RWPE2 (cell line): ENCODE measurements around the gene HPGDS.

Source experiments
- ATAC-seq: fragments of 200-7000 bp; cut with Tn5 transposase; 3 replicates; pipeline ENCODE4 v1.9.1; 2021; ENCODE audit warnings: low read depth
- DNase-seq: peaks from one replicate; pipeline ENCODE4 v3.0.0-alpha.2; 2020; ENCODE audit warnings: low spot score
- H3K27ac ChIP-seq: fragments of 450-650 bp; 2 replicates; pipeline ENCODE4 v1.5.1; 2017; ENCODE audit warnings: mild to moderate bottlenecking; ENCODE audit not compliant: poor library complexity, severe bottlenecking
- H3K27me3 ChIP-seq: fragments of 250-450 bp; sonication (Bioruptor Pico); 2 replicates; pipeline ENCODE4 v1.5.1; 2021; ENCODE audit warnings: mild to moderate bottlenecking, moderate library complexity; ENCODE audit not compliant: insufficient read depth, poor library complexity, severe bottlenecking
- H3K36me3 ChIP-seq: fragments of 250-450 bp; sonication (Bioruptor Pico); 2 replicates; pipeline ENCODE4 v1.5.1; 2020; ENCODE audit warnings: low read depth, mild to moderate bottlenecking, moderate library complexity
- H3K4me1 ChIP-seq: fragments of 250-450 bp; sonication (Bioruptor Pico); 2 replicates; pipeline ENCODE4 v1.5.1; 2021; ENCODE audit warnings: mild to moderate bottlenecking, moderate library complexity; ENCODE audit not compliant: insufficient read depth, poor library complexity, severe bottlenecking
- H3K4me3 ChIP-seq: fragments of 250-450 bp; sonication (Bioruptor Pico); 2 replicates; pipeline ENCODE4 v1.5.1; 2021; ENCODE audit warnings: mild to moderate bottlenecking, moderate library complexity; ENCODE audit not compliant: severe bottlenecking
- H3K9me3 ChIP-seq: fragments of 250-450 bp; sonication (Bioruptor Pico); 2 replicates; pipeline ENCODE4 v1.5.1; 2021; ENCODE audit warnings: mild to moderate bottlenecking, moderate library complexity; ENCODE audit not compliant: severe bottlenecking
- TF ChIP-seq, protein P1 (sequence below): fragments of 450-650 bp; IDR thresholded peaks from one replicate; pipeline ENCODE4 v1.5.1; 2017; ENCODE audit warnings: mild to moderate bottlenecking, moderate library complexity; ENCODE audit not compliant: poor library complexity, severe bottlenecking

The HPGDS gene

DNA sequence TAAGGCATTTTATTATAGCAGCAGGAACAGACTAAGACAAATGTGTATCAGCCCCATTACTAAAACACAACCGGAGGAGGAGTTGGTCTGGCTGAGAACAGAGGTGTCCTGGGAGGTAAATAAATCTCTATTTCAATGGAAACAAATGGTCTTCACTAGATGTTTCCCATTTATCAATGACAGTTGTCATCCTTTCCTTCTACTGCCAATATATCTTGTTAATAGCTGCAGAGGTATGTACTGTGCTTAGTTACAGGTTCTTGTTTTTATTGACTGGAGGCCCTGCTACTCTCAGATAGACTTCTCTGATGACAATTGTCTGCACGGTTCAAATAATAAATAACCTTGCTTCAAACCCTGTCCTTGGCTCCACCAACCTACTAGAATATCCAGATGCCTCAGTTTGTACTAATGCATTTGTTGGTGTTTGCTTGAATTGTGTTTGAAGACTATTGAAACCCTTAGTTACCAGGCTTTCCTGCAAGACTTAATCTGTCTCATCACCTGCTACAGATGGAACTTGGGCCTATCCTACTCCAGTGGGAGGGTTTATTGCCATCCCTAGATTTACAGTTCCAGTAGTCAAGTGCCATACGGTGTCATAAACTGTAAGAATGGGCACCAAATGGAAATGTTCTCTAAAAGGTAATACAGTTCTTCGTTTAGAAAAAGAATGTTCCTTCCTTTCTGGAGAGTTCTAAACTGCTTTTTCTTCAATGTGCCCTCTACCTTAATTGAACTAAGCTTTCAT is 29.8 kb upstream of the HPGDS start:
- TF ChIP-seq, protein P1, sequence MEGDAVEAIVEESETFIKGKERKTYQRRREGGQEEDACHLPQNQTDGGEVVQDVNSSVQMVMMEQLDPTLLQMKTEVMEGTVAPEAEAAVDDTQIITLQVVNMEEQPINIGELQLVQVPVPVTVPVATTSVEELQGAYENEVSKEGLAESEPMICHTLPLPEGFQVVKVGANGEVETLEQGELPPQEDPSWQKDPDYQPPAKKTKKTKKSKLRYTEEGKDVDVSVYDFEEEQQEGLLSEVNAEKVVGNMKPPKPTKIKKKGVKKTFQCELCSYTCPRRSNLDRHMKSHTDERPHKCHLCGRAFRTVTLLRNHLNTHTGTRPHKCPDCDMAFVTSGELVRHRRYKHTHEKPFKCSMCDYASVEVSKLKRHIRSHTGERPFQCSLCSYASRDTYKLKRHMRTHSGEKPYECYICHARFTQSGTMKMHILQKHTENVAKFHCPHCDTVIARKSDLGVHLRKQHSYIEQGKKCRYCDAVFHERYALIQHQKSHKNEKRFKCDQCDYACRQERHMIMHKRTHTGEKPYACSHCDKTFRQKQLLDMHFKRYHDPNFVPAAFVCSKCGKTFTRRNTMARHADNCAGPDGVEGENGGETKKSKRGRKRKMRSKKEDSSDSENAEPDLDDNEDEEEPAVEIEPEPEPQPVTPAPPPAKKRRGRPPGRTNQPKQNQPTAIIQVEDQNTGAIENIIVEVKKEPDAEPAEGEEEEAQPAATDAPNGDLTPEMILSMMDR: no peak

DNA sequence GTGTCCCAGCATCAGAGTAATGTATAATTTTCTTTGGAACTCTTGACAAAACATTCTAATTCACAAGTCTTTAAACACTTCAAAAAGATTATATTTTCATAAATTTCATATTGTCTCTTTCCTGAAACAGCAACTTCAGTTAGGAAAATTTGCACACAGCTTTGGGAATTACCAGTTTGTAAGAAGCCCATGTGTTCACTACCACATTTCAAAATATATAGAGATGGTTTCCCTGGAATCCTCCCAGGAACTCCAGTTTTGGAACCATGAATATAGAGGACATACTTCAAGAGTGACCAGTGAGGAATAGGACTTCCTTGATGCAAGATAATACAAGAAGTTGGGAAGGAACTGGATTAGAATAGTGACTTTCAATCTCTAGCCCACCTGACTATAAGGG is 28.7 kb upstream of the HPGDS start:
- TF ChIP-seq, protein P1: no peak

More for the DNA sequence above, 29.8 kb upstream of the HPGDS start:
- Histone ChIP-seq H3K9me3 (no peaks in the 10 kb centered on the region), H3K27me3 (no peaks in the 10 kb centered on the region), H3K27ac (no peak overlapping the region), H3K36me3 (no peaks in the 10 kb centered on the region), H3K4me1 (no peaks in the 10 kb centered on the region), H3K4me3 (no peak overlapping the region)
- no peak for ATAC-seq
- no peak for DNase-seq

DNA sequence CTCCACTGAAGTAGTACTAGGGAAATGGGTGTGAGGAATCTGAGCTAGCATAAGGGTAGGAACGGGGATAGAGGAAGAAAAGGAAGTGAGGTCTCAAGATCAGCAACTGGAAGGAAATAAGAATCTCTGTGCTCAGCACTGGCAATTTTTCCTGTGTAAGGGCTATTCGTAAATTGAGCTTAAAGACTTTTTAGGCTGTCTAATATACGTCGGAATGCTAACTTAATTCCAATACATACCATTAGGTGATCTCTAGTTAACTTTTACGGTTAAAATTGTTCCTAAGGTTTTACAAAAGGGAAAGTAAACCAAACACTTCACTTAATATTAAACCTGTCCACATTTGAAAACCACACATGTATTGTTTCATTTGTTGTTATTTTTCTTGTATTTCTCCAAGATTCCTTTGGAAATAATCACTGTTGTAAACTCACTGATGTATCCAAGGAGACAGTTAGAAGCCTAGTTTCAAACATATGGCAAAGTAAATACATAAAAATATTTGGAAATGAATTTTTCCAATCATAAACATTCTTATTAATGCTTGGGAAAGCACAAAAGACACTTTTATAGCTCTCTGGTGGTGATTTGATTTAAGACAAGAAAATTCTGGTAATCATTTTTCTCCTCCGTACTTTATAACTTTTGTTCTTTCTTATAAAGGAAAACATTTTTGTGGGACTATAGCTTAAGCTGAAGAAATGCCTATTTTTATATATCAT is 28.1 kb upstream of the HPGDS start:
- TF ChIP-seq, protein P1: no peak
- H3K27ac ChIP-seq: no peak overlapping the region
- H3K4me3 ChIP-seq: no peak overlapping the region
- DNase-seq (no peak), ATAC-seq (no peak)
- no peaks in the 10 kb centered on the region for H3K36me3 ChIP-seq
- no peaks in the 10 kb centered on the region for H3K9me3 ChIP-seq
- no peaks in the 10 kb centered on the region for H3K4me1 ChIP-seq
- no peaks in the 10 kb centered on the region for H3K27me3 ChIP-seq

More for the DNA sequence above, 28.7 kb upstream of the HPGDS start:
- H3K4me3 ChIP-seq: no peak overlapping the region
- no peak for DNase-seq
- H3K9me3 ChIP-seq: no peaks in the 10 kb centered on the region
- H3K27me3 ChIP-seq: no peaks in the 10 kb centered on the region
- H3K36me3 ChIP-seq: no peaks in the 10 kb centered on the region
- no peaks in the 10 kb centered on the region for H3K4me1 ChIP-seq
- no peak overlapping the region for H3K27ac ChIP-seq
- no peak for ATAC-seq

DNA sequence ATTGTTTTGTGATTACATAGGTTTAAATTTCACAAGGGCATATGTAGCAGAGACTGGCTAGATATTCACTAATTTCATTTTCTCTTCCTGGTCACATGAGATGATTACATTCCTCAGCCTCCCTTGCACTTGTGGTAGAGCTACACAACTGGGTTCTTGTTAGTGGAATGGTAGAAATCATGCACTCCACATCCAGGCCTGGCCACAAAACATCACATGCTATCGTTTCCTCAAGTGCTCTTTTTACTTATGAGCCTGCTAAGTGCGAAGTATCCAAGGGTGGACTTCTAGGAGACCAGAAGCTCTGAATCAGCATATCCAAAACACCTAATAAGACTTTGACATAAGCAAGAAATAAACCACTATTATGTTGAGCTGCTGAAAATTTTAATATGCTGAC is 26.4 kb upstream of the HPGDS start:
- Histone ChIP-seq H3K36me3 (no peaks in the 10 kb centered on the region), H3K4me1 (no peaks in the 10 kb centered on the region), H3K27me3 (no peaks in the 10 kb centered on the region), H3K4me3 (no peak overlapping the region), H3K9me3 (no peaks in the 10 kb centered on the region), H3K27ac (no peak overlapping the region)
- DNase-seq: no peak
- ATAC-seq: no peak
- TF ChIP-seq, protein P1: no peak

DNA sequence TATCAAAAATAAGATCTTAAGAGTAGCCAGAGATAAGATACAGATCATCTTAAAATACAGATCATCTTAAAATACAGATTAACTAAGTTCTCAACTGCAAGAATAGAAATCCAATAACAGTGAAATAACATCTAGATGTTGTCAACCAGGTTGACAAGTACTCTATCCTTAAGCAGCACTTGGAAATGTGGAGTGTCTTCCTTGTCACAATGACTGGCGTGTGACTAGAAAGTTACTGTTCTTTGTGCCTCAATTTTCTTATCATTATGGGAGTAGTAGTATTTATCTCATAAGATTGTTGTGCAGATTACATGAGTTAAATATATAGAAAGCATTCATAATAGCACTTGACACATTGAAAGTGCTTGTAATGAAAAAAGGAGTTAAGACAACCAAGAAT is 25.8 kb upstream of the HPGDS start:
- Histone ChIP-seq H3K36me3 (no peaks in the 10 kb centered on the region), H3K9me3 (no peaks in the 10 kb centered on the region), H3K4me3 (no peak overlapping the region), H3K27ac (no peak overlapping the region), H3K27me3 (no peaks in the 10 kb centered on the region), H3K4me1 (no peaks in the 10 kb centered on the region)
- no peak for ATAC-seq
- DNase-seq: no peak
- TF ChIP-seq, protein P1: no peak
